HEK293 (cell line): Measurements from ENCODE around the gene PDZRN3.

Experiments used
- CTCF ChIP-seq: fragments of 450-650 bp; formaldehyde crosslinking; IDR thresholded peaks from 2 replicates; pipeline ENCODE4 v1.5.1; 2016; ENCODE audit warnings: missing biosample characterization, missing genetic modification characterization
- HOXA7 ChIP-seq: sonication (generic); formaldehyde crosslinking; IDR thresholded peaks from 2 replicates; pipeline ENCODE4 v1.8.1; 2022; ENCODE audit warnings: missing genetic modification reagents, borderline replicate concordance
- OSR2 ChIP-seq: fragments of 450-650 bp; formaldehyde crosslinking; IDR thresholded peaks from 2 replicates; pipeline ENCODE4 v1.5.1; 2016; ENCODE audit warnings: missing biosample characterization, missing genetic modification characterization
- PRDM1 ChIP-seq: fragments of 450-650 bp; formaldehyde crosslinking; IDR thresholded peaks from 2 replicates; pipeline ENCODE4; 2016; ENCODE audit warnings: missing biosample characterization, missing genetic modification characterization
- SALL2 ChIP-seq: fragments of 450-650 bp; formaldehyde crosslinking; IDR thresholded peaks from 2 replicates; pipeline ENCODE4 v1.5.0; 2017; ENCODE audit warnings: missing biosample characterization, mild to moderate bottlenecking, missing genetic modification characterization, borderline replicate concordance
- YY1 ChIP-seq: fragments of 450-650 bp; formaldehyde crosslinking; IDR thresholded peaks from 2 replicates; pipeline ENCODE4 v1.5.1; 2018; ENCODE audit warnings: missing biosample characterization, missing genetic modification characterization
- ZNF114 ChIP-seq: fragments of 450-650 bp; formaldehyde crosslinking; IDR thresholded peaks from 2 replicates; pipeline ENCODE4 v1.5.0; 2017; ENCODE audit warnings: missing biosample characterization, missing genetic modification characterization
- ZNF146 ChIP-seq: fragments of 450-650 bp; formaldehyde crosslinking; IDR thresholded peaks from 2 replicates; pipeline ENCODE4 v1.5.1; 2016; ENCODE audit warnings: missing biosample characterization, missing genetic modification characterization
- ZNF398 ChIP-seq: fragments of 450-650 bp; formaldehyde crosslinking; IDR thresholded peaks from 2 replicates; pipeline ENCODE4 v1.5.1; 2017; ENCODE audit warnings: missing biosample characterization, missing genetic modification characterization
- ZNF560 ChIP-seq: fragments of 450-650 bp; formaldehyde crosslinking; IDR thresholded peaks from 2 replicates; pipeline ENCODE4 v1.5.1; 2017; ENCODE audit warnings: missing biosample characterization, missing genetic modification characterization, borderline replicate concordance
- ZNF624 ChIP-seq: fragments of 450-650 bp; formaldehyde crosslinking; IDR thresholded peaks from 2 replicates; pipeline ENCODE4 v1.5.1; 2017; ENCODE audit warnings: missing biosample characterization, missing genetic modification characterization
- ZNF776 ChIP-seq: fragments of 450-650 bp; formaldehyde crosslinking; IDR thresholded peaks from 2 replicates; pipeline ENCODE4 v1.5.0; 2017; ENCODE audit warnings: missing biosample characterization, missing genetic modification characterization, borderline replicate concordance
- ZNF777 ChIP-seq: fragments of 450-650 bp; formaldehyde crosslinking; IDR thresholded peaks from 2 replicates; pipeline ENCODE4 v1.5.1; 2017; ENCODE audit warnings: missing biosample characterization, missing genetic modification characterization, borderline replicate concordance

- no peak for TF ChIP-seq CTCF (tag by site-specific recombination)
- TF ChIP-seq OSR2 (tag by site-specific recombination): no peak
- TF ChIP-seq ZNF777 (tag by site-specific recombination): no peak
- no peak for TF ChIP-seq HOXA7 (CRISPR knock-in tag)
- TF ChIP-seq ZNF114 (tag by site-specific recombination): no peak
- no peak for TF ChIP-seq ZNF146 (tag by site-specific recombination)
- no peak for TF ChIP-seq PRDM1 (tag by site-specific recombination)
- TF ChIP-seq ZNF776 (tag by site-specific recombination): no peak
- TF ChIP-seq ZNF624 (tag by site-specific recombination): no peak
- TF ChIP-seq YY1: no peak
- TF ChIP-seq SALL2 (tag by site-specific recombination): no peak
- TF ChIP-seq ZNF560 (tag by site-specific recombination): no peak
- TF ChIP-seq ZNF398 (tag by site-specific recombination): no peak
Observed at GRCh38 chr3:73479325-73479724, 145.4 kb downstream of the PDZRN3 start.
